Liver (tissue), 9 donors: Measurements from ENCODE around the gene WDR36. TPM values are rescaled to one million over a fixed set of nuclear protein-coding genes. Genes with fewer than 3 reads are reported as not detected.

Source experiments
- DNase-seq: peaks from one replicate; pipeline ENCODE4 v3.0.0-alpha.2; 2017; ENCODE audit warnings: low spot score
- H3K27ac ChIP-seq, 2 donors: one replicate each; pipeline ENCODE4 v1.7.0; 2013; ENCODE audit warnings: inconsistent platforms in 2 of 2, low read length in 2 of 2, control low read depth in 1 of 2, low read depth in 1 of 2, mild to moderate bottlenecking in 1 of 2
- H3K27me3 ChIP-seq, 4 donors: one replicate each; pipeline versions ENCODE4 v1.6.1 to v1.7.0; 2013; ENCODE audit warnings: low read length in 3 of 4, inconsistent platforms in 1 of 4, mild to moderate bottlenecking in 1 of 4, moderate library complexity in 1 of 4; ENCODE audit not compliant: control insufficient read depth in 4 of 4, insufficient read depth in 4 of 4
- H3K36me3 ChIP-seq, 4 donors: one replicate each; pipeline versions ENCODE4 v1.6.1 to v1.7.0; 2013; ENCODE audit warnings: low read length in 3 of 4, mild to moderate bottlenecking in 3 of 4, low read depth in 1 of 4, moderate library complexity in 1 of 4; ENCODE audit not compliant: control insufficient read depth in 4 of 4, insufficient read depth in 3 of 4
- H3K4me1 ChIP-seq, 4 donors: one replicate each; pipeline versions ENCODE4 v1.6.1 to v1.7.0; 2013; ENCODE audit warnings: low read length in 3 of 4, mild to moderate bottlenecking in 3 of 4, moderate library complexity in 1 of 4; ENCODE audit not compliant: control insufficient read depth in 4 of 4, insufficient read depth in 4 of 4
- H3K4me3 ChIP-seq, 3 donors: one replicate each; pipeline versions ENCODE4 v1.6.1 to v1.7.0; 2013; ENCODE audit warnings: low read length in 3 of 3, control low read depth in 1 of 3, low read depth in 1 of 3, mild to moderate bottlenecking in 1 of 3
- H3K9ac ChIP-seq, 2 donors: one replicate each; pipeline ENCODE4 v1.7.0; 2013; ENCODE audit warnings: low read length in 2 of 2, mild to moderate bottlenecking in 2 of 2, moderate library complexity in 2 of 2, control low read depth in 1 of 2, low read depth in 1 of 2
- H3K9me3 ChIP-seq, 4 donors: one replicate each; pipeline versions ENCODE4 v1.6.1 to v1.7.0; 2013; ENCODE audit warnings: low read length in 3 of 4; ENCODE audit not compliant: control insufficient read depth in 4 of 4
- FOXA1 ChIP-seq: IDR thresholded peaks from 2 replicates; pipeline ENCODE4 v1.6.1; 2016; ENCODE audit warnings: antibody characterized with exemption
- GABPA ChIP-seq, 2 donors: IDR thresholded peaks in 1 of 2; conservative IDR thresholded peaks in 1 of 2; 2 replicates each; pipeline ENCODE4 v1.6.1; 2016; ENCODE audit warnings: antibody characterized with exemption in 2 of 2, mild to moderate bottlenecking in 1 of 2, moderate library complexity in 1 of 2
- HNF4A ChIP-seq, 2 donors: conservative IDR thresholded peaks; 2 replicates each; pipeline ENCODE4 v1.6.1; 2016; ENCODE audit warnings: antibody characterized with exemption in 2 of 2, mild to moderate bottlenecking in 2 of 2
- HNF4G ChIP-seq: IDR thresholded peaks from 2 replicates; pipeline ENCODE4 v1.6.1; 2016; ENCODE audit warnings: antibody characterized with exemption
- JUND ChIP-seq, 2 donors: IDR thresholded peaks; 2 replicates each; pipeline ENCODE4 v1.6.1; 2016; ENCODE audit warnings: antibody characterized with exemption in 2 of 2
- RAD21 ChIP-seq, 2 donors: IDR thresholded peaks; 2 replicates each; pipeline ENCODE4 v1.6.1; 2016; ENCODE audit warnings: antibody characterized with exemption in 2 of 2, mild to moderate bottlenecking in 2 of 2
- RXRA ChIP-seq, 2 donors: IDR thresholded peaks; 2 replicates each; pipeline ENCODE4 v1.6.1; 2017 to 2018; ENCODE audit warnings: antibody characterized with exemption in 2 of 2, mild to moderate bottlenecking in 1 of 2
- SP1 ChIP-seq: IDR thresholded peaks from 2 replicates; pipeline ENCODE4 v1.6.1; 2018; ENCODE audit warnings: antibody characterized with exemption, mild to moderate bottlenecking
- TAF1 ChIP-seq: conservative IDR thresholded peaks from 2 replicates; pipeline ENCODE4 v1.6.1; 2016; ENCODE audit warnings: antibody characterized with exemption, mild to moderate bottlenecking
- YY1 ChIP-seq: IDR thresholded peaks from 2 replicates; pipeline ENCODE4 v1.6.1; 2016; ENCODE audit warnings: antibody characterized with exemption, mild to moderate bottlenecking
- WGBS: extraction: QIAGEN DNeasy Blood & Tissue Kit; methylation state at CpG from one replicate; pipeline ENCODE4 v1.1.7; 2013; 5-methylcytosine and 5-hydroxymethylcytosine counted together
- polyA plus RNA-seq, 2 donors: library from polyadenylated mRNA; stranded (reverse) in 1 of 2; unstranded in 1 of 2; fragments of 200-250 nt in 1 of 2; fragments of >200 nt in 1 of 2; fragmentation: Nextera tagmentation in 1 of 2; extraction: Ambion mirVana in 1 of 2; gene quantifications; one replicate each; pipeline versions ENCODE4 v1.2.1 to v1.2.3, GENCODE V29; 2013 to 2015
- total RNA-seq, 2 donors: library from RNA; depleted of rRNA; stranded (reverse); fragments of >200 nt; gene quantifications; one replicate each; pipeline ENCODE4 v1.2.3, GENCODE V29; 2014
- TF ChIP-seq, protein P1 (sequence below): IDR thresholded peaks from 2 replicates; pipeline ENCODE4 v1.6.1; 2016; ENCODE audit warnings: antibody characterized with exemption, mild to moderate bottlenecking
- TF ChIP-seq, protein P2 (sequence below): IDR thresholded peaks from 2 replicates; pipeline ENCODE4 v1.6.1; 2016; ENCODE audit warnings: antibody characterized with exemption
- donor health status: healthy.
- donor health status: healthy.
- donor health status: healthy.
- donor health status: healthy.
- donor health status: healthy.

Gene WDR36
- total and polyA plus RNA-seq, 4 donors, result 5.2 to 25.7 (median 12.1) TPM

DNA sequence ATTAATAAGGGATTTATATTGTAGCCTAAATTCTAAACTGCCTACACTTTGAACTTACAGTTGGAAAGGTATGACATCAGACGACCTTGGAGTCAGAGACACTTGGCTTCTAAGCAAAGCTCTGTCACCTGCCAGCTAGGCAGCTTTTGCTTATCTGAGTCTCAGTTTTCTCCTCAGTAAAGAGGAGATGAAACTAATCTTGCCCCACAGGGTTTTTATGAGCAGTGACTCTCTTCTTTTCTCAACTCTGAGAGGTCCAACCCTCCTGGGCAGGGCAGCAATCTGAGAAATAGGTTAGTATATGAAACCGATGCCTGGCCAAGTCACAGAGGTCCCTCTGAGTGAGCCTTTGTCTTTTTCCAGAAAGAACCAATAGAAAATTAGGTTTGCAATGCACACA, 53.9 kb downstream of the WDR36 start:
- TF ChIP-seq RXRA (IDR thresholded peaks at IDR 0.05) (no peak), HNF4A (conservative IDR thresholded peaks at IDR 0.05) (no peak)
- Histone ChIP-seq H3K27ac (no peak overlapping the region), H3K4me1 (no peaks in the 10 kb centered on the region), H3K4me3 (no peak overlapping the region), H3K36me3 (no peaks in the 10 kb centered on the region), H3K9me3 (no peaks in the 10 kb centered on the region), H3K27me3 (peaks cover 0 to 2% (median 0%) of the 10 kb centered on the region in 4 donors), H3K9ac (no peak overlapping the region)
- DNase-seq, result no peak
- WGBS, result 36% methylated on average over 2 of the region's 2 CpGs

DNA sequence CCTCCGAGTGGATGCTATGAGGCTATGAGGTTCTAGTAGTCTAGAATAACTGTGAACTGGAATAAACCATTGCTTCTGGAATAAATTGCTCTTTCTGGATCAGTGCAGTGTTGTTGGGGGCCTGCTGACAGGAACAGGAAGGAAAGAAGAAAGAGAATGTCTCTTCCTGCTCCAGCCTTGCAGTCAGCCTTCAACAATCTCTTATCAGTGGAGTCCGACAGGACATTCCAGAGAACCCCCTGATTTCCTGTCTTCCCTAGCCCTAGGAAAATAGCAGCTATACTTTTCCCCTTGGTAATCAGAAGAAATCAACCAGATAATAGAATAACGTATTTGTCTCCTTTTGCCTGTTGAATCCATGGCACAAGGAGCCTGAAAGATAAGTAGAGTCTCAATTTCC, 55.4 kb downstream of the WDR36 start:
- peaks cover 0 to 2% (median 0%) of the 10 kb centered on the region in 4 donors for H3K27me3 ChIP-seq
- no peak overlapping the region for H3K4me3 ChIP-seq
- TF ChIP-seq TAF1, result no peak
- TF ChIP-seq, protein P1, sequence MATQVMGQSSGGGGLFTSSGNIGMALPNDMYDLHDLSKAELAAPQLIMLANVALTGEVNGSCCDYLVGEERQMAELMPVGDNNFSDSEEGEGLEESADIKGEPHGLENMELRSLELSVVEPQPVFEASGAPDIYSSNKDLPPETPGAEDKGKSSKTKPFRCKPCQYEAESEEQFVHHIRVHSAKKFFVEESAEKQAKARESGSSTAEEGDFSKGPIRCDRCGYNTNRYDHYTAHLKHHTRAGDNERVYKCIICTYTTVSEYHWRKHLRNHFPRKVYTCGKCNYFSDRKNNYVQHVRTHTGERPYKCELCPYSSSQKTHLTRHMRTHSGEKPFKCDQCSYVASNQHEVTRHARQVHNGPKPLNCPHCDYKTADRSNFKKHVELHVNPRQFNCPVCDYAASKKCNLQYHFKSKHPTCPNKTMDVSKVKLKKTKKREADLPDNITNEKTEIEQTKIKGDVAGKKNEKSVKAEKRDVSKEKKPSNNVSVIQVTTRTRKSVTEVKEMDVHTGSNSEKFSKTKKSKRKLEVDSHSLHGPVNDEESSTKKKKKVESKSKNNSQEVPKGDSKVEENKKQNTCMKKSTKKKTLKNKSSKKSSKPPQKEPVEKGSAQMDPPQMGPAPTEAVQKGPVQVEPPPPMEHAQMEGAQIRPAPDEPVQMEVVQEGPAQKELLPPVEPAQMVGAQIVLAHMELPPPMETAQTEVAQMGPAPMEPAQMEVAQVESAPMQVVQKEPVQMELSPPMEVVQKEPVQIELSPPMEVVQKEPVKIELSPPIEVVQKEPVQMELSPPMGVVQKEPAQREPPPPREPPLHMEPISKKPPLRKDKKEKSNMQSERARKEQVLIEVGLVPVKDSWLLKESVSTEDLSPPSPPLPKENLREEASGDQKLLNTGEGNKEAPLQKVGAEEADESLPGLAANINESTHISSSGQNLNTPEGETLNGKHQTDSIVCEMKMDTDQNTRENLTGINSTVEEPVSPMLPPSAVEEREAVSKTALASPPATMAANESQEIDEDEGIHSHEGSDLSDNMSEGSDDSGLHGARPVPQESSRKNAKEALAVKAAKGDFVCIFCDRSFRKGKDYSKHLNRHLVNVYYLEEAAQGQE, result no peak
- TF ChIP-seq, protein P2, sequence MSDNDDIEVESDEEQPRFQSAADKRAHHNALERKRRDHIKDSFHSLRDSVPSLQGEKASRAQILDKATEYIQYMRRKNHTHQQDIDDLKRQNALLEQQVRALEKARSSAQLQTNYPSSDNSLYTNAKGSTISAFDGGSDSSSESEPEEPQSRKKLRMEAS, result no peak
- TF ChIP-seq GABPA (IDR thresholded peaks at IDR 0.05 in 1 of 2, conservative IDR thresholded peaks at IDR 0.05 in 1 of 2), result no peak
- no peak for TF ChIP-seq HNF4A (conservative IDR thresholded peaks at IDR 0.05)
- no peak for TF ChIP-seq SP1
- H3K4me1 ChIP-seq, result no peaks in the 10 kb centered on the region
- H3K36me3 ChIP-seq, result no peaks in the 10 kb centered on the region
- H3K9ac ChIP-seq, result no peak overlapping the region
- DNase-seq, result no peak
- no peaks in the 10 kb centered on the region for H3K9me3 ChIP-seq
- no peak overlapping the region for H3K27ac ChIP-seq
- WGBS, result 76% methylated on average over 3 of the region's 3 CpGs

DNA sequence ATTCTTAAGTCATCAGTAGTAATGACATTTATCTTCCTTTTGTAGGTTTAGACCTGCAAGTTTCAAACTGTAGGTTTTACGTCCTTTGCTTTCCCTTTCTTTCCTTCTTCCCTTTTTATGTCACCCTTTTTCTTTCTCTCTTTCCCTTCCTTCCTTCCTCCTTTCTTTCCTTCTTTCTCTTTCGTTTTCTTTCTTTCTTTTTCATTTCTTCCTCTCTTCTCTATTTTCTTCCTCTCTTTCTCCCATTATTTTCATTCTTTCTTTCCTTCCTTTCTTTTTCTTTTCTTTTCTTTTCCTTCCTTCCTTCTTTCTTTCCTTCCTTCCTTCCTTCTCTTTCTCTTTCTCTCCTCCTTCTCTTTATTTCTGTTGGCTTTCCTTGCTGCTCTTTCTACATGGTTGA, 59.9 kb downstream of the WDR36 start:
- DNase-seq, result no peak

DNA sequence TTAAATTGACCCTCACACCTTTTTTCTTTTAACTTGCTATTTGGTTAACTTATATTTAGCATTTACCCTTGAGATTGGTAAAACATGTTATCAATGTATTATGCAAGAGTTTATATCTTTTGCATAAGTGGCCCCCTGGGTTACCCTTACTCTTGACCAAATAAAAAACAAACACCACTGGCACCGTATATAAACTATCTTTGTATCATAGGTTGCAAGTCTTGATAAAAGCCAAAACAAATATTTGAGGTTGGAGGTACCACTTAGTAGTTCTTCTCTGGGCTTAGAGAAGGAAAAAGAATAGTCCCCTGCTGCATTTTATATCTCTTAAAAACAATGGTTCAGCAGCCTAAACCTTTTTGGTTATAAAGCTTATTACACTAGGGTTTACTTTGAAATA, 61.3 kb downstream of the WDR36 start:
- no peak overlapping the region for H3K9ac ChIP-seq
- H3K27me3 ChIP-seq, result no peaks in the 10 kb centered on the region
- 30% methylated on average over 1 of the region's 1 CpG for WGBS
- no peak for TF ChIP-seq JUND (IDR thresholded peaks at IDR 0.05)
- TF ChIP-seq HNF4G, result no peak
- peaks cover 0 to 2% (median 0%) of the 10 kb centered on the region in 4 donors for H3K4me1 ChIP-seq
- no peak overlapping the region for H3K4me3 ChIP-seq
- no peaks in the 10 kb centered on the region for H3K9me3 ChIP-seq
- no peaks in the 10 kb centered on the region for H3K36me3 ChIP-seq
- no peak overlapping the region for H3K27ac ChIP-seq
- DNase-seq, result no peak

More for the DNA sequence above, 59.9 kb downstream of the WDR36 start:
- peaks cover 0 to 2% (median 0%) of the 10 kb centered on the region in 4 donors for H3K27me3 ChIP-seq
- 75% methylated on average over 2 of the region's 2 CpGs for WGBS
- H3K4me3 ChIP-seq, result no peak overlapping the region
- no peak overlapping the region for H3K27ac ChIP-seq
- H3K9me3 ChIP-seq, result no peaks in the 10 kb centered on the region
- TF ChIP-seq RAD21 (IDR thresholded peaks at IDR 0.05), result no peak
- no peak for TF ChIP-seq YY1
- TF ChIP-seq FOXA1, result no peak
- no peaks in the 10 kb centered on the region for H3K36me3 ChIP-seq
- H3K4me1 ChIP-seq, result peaks cover 0 to 2% (median 0%) of the 10 kb centered on the region in 4 donors
- H3K9ac ChIP-seq, result no peak overlapping the region
